IMR-90 (cell line): ENCODE data around the gene ARHGEF7. TPM values are rescaled to one million over a fixed set of nuclear protein-coding genes. Genes with fewer than 3 reads are reported as not detected.

ENCODE experiments used
- ATAC-seq: fragments of 200-7000 bp; cut with Tn5 transposase; 2 replicates; pipeline ENCODE4 v1.9.1; 2020; ENCODE audit warnings: low read depth, mild to moderate bottlenecking, moderate library complexity
- BruUV-seq: library from RNA; stranded (reverse); fragments of 400-500 nt; replicated peaks from 2 replicates; lab custom pipeline; 2021; lab: Mats Ljungman, UMichigan
- CTCF ChIA-PET: fragments of 300-600 bp; formaldehyde crosslinking; extraction: SDS; loops from one replicate; lab custom pipeline; 2021; ENCODE audit warnings: antibody characterized with exemption; lab: Yijun Ruan, JAX
- POLR2A ChIA-PET: fragments of 300-600 bp; sonication (Branson Sonifier 250); formaldehyde crosslinking; loops from one replicate; lab custom pipeline; 2022; ENCODE audit warnings: antibody characterized with exemption; ENCODE audit not compliant: unreplicated experiment; lab: Charles Lee
- DNase-seq: peaks from one replicate; pipeline ENCODE4 v3.0.0; 2013
- H2AFZ ChIP-seq: replicated peaks from 2 replicates; pipeline ENCODE3; 2013; ENCODE audit warnings: low read length, mild to moderate bottlenecking; ENCODE audit not compliant: poor library complexity
- H2AK5ac ChIP-seq: 2 replicates; pipeline ENCODE4 v1.6.1; 2013; ENCODE audit warnings: low read depth, low read length, inconsistent platforms
- H2AK9ac ChIP-seq: replicated peaks from 2 replicates; pipeline ENCODE3; 2013; ENCODE audit warnings: mild to moderate bottlenecking, low read depth, low read length, moderate library complexity; ENCODE audit not compliant: poor library complexity
- H2BK120ac ChIP-seq: 2 replicates; pipeline ENCODE4 v1.6.1; 2013; ENCODE audit warnings: low read depth, low read length, inconsistent platforms
- H2BK15ac ChIP-seq: 3 replicates; pipeline ENCODE4 v1.6.1; 2013; ENCODE audit warnings: low read depth, low read length, inconsistent platforms
- H2BK20ac ChIP-seq: 2 replicates; pipeline ENCODE4 v1.6.1; 2013; ENCODE audit warnings: low read depth, mild to moderate bottlenecking, inconsistent platforms, low read length, moderate library complexity
- H2BK5ac ChIP-seq: 2 replicates; pipeline ENCODE4 v1.6.1; 2013; ENCODE audit warnings: mild to moderate bottlenecking, low read depth, low read length, inconsistent platforms; ENCODE audit not compliant: poor library complexity, severe bottlenecking
- H3K14ac ChIP-seq: replicated peaks from 2 replicates; pipeline ENCODE4 v1.6.1; 2013; ENCODE audit warnings: low read depth, low read length, inconsistent platforms
- H3K18ac ChIP-seq: 2 replicates; pipeline ENCODE4 v1.6.1; 2013; ENCODE audit warnings: low read depth, low read length, control low read depth
- H3K23ac ChIP-seq: 2 replicates; pipeline ENCODE4 v1.6.1; 2013; ENCODE audit warnings: low read depth, low read length, inconsistent platforms
- H3K27ac ChIP-seq: 2 replicates; pipeline ENCODE4 v1.5.1; 2013; ENCODE audit warnings: mild to moderate bottlenecking, control low read depth, low read length; ENCODE audit not compliant: insufficient read depth
- H3K27me3 ChIP-seq: 2 replicates; pipeline ENCODE4 v1.6.1; 2013; ENCODE audit warnings: low read length; ENCODE audit not compliant: control insufficient read depth, insufficient read depth
- H3K36me3 ChIP-seq: 2 replicates; pipeline ENCODE4 v1.6.1; 2013; ENCODE audit warnings: low read length, mixed read lengths; ENCODE audit not compliant: control insufficient read depth, insufficient read depth
- H3K4ac ChIP-seq: 2 replicates; pipeline ENCODE4 v1.6.1; 2013; ENCODE audit warnings: low read depth, low read length, inconsistent platforms
- H3K4me1 ChIP-seq: 2 replicates; pipeline ENCODE4 v1.6.1; 2013; ENCODE audit warnings: low read length, mixed read lengths; ENCODE audit not compliant: control insufficient read depth, insufficient read depth
- H3K4me2 ChIP-seq: 2 replicates; pipeline ENCODE4 v1.6.1; 2013; ENCODE audit warnings: low read depth, mild to moderate bottlenecking, control low read depth, low read length, moderate library complexity
- H3K4me3 ChIP-seq: 2 replicates; pipeline ENCODE4 v1.5.1; 2013; ENCODE audit warnings: low read depth, mild to moderate bottlenecking, control low read depth, low read length, moderate library complexity; ENCODE audit not compliant: insufficient read depth
- H3K56ac ChIP-seq: 2 replicates; pipeline ENCODE4 v1.6.1; 2013; ENCODE audit warnings: low read length, inconsistent platforms; ENCODE audit not compliant: insufficient read depth; ENCODE audit errors: extremely low read depth
- H3K79me1 ChIP-seq, 2 experiments: 2 replicates each; pipeline ENCODE4 v1.6.1; 2013; ENCODE audit warnings: low read length in 2 of 2, inconsistent platforms in 1 of 2, low read depth in 1 of 2
- H3K9ac ChIP-seq: 2 replicates; pipeline ENCODE4 v1.6.1; 2013; ENCODE audit warnings: low read depth, low read length, control low read depth
- H3K9me1 ChIP-seq: 2 replicates; pipeline ENCODE4 v1.6.1; 2013; ENCODE audit warnings: low read length, inconsistent platforms; ENCODE audit not compliant: insufficient read depth
- H3K9me3 ChIP-seq: 2 replicates; pipeline ENCODE4 v1.6.1; 2013; ENCODE audit warnings: low read length; ENCODE audit not compliant: control insufficient read depth, insufficient read depth
- H4K20me1 ChIP-seq: 2 replicates; pipeline ENCODE4 v1.6.1; 2013; ENCODE audit warnings: low read length, inconsistent platforms; ENCODE audit not compliant: insufficient read depth
- H4K5ac ChIP-seq: 2 replicates; pipeline ENCODE4 v1.6.1; 2013; ENCODE audit warnings: mild to moderate bottlenecking, low read depth, low read length, control low read depth
- H4K8ac ChIP-seq, 2 experiments: 2 replicates each; pipeline ENCODE4 v1.6.1; 2013; ENCODE audit warnings: low read depth in 2 of 2, low read length in 2 of 2, control low read depth in 1 of 2, inconsistent platforms in 1 of 2
- H4K91ac ChIP-seq: 2 replicates; pipeline ENCODE4 v1.6.1; 2013; ENCODE audit warnings: low read depth, low read length, inconsistent platforms; ENCODE audit not compliant: insufficient read depth
- BHLHE40 ChIP-seq: fragments of 150-350 bp; IDR thresholded peaks from 2 replicates; pipeline ENCODE4 v1.6.1; 2016; ENCODE audit warnings: mild to moderate bottlenecking, low read depth, low read length
- CEBPB ChIP-seq: IDR thresholded peaks from 2 replicates; pipeline ENCODE4 v1.6.1; 2012; ENCODE audit warnings: low read depth, low read length, improper control_type of control experiment
- CHD1 ChIP-seq: IDR thresholded peaks from 2 replicates; pipeline ENCODE4 v1.6.1; 2012; ENCODE audit warnings: low read depth, low read length, improper control_type of control experiment
- FOS ChIP-seq: fragments of 150-350 bp; IDR thresholded peaks from 2 replicates; pipeline ENCODE4 v1.6.1; 2016; ENCODE audit warnings: low read depth, low read length
- MAFK ChIP-seq: IDR thresholded peaks from 2 replicates; pipeline ENCODE4 v1.6.1; 2012; ENCODE audit warnings: low read depth, low read length, improper control_type of control experiment
- MAZ ChIP-seq: IDR thresholded peaks from 2 replicates; pipeline ENCODE4 v1.6.1; 2012; ENCODE audit warnings: low read depth, mild to moderate bottlenecking, low read length, improper control_type of control experiment, moderate library complexity, borderline replicate concordance
- MXI1 ChIP-seq: IDR thresholded peaks from 2 replicates; pipeline ENCODE4 v1.6.1; 2012; ENCODE audit warnings: low read depth, mild to moderate bottlenecking, low read length, moderate library complexity, borderline replicate concordance
- NFE2L2 ChIP-seq: fragments of 150-350 bp; IDR thresholded peaks from 2 replicates; pipeline ENCODE4 v1.6.1; 2016; ENCODE audit warnings: low read depth, mild to moderate bottlenecking, low read length
- POLR2A ChIP-seq: IDR thresholded peaks from 2 replicates; pipeline ENCODE4 v1.6.1; 2012; ENCODE audit warnings: mild to moderate bottlenecking, low read depth, low read length
- RAD21 ChIP-seq: IDR thresholded peaks from 2 replicates; pipeline ENCODE4 v1.6.1; 2012; ENCODE audit warnings: low read length, improper control_type of control experiment
- RCOR1 ChIP-seq: IDR thresholded peaks from 2 replicates; pipeline ENCODE4 v1.6.1; 2012; ENCODE audit warnings: mild to moderate bottlenecking, low read length, improper control_type of control experiment; ENCODE audit not compliant: insufficient replicate concordance
- RFX5 ChIP-seq: IDR thresholded peaks from 2 replicates; pipeline ENCODE4 v1.8.0; 2012; ENCODE audit warnings: low read depth, mild to moderate bottlenecking, low read length, moderate library complexity
- SMC3 ChIP-seq: fragments of 150-350 bp; IDR thresholded peaks from 2 replicates; pipeline ENCODE4 v1.6.1; 2016; ENCODE audit warnings: low read depth, mild to moderate bottlenecking, antibody characterized with exemption, low read length, moderate library complexity
- WGBS, 2 experiments: methylation state at CpG; one replicate each; pipeline versions ENCODE4 v1.1.5 to v1.1.7; 2013; ENCODE audit warnings: missing lambda C conversion rate in 2 of 2; ENCODE audit not compliant: insufficient read length in 1 of 2; ENCODE audit errors: extremely low coverage in 2 of 2; 5-methylcytosine and 5-hydroxymethylcytosine counted together
- dilution Hi-C: fragments of 300-500 bp; cut with HindIII; formaldehyde crosslinking; loops from one replicate; pipeline ENCODE4 v1.14.3; 2018; ENCODE audit warnings: low sequenced_read_pairs; ENCODE audit not compliant: unreplicated experiment
- in situ Hi-C: fragments of 300-500 bp; cut with MboI; formaldehyde crosslinking; loops from 3 replicates; pipeline ENCODE4 v1.14.3; 2019; ENCODE audit warnings: low sequenced_read_pairs, inconsistent platforms, mixed read lengths
- intact Hi-C: fragments of 100-400 bp; cut with micrococcal nuclease; formaldehyde crosslinking; loops from 2 replicates; pipeline ENCODE4 v1.10.0; 2022
- polyA plus RNA-seq, 3 experiments: library from polyadenylated mRNA; depleted of rRNA; stranded (reverse); fragments of >200 nt; gene quantifications; 2 replicates each; pipeline ENCODE4 v1.2.3, GENCODE V29; 2012; ENCODE audit warnings: low replicate concordance in 1 of 3
- total RNA-seq: library from RNA; depleted of rRNA; stranded (reverse); fragments of >200 nt; gene quantifications from 2 replicates; pipeline ENCODE4 v1.2.3, GENCODE V29; 2012
- TF ChIP-seq, protein P1 (sequence below): fragments of 150-350 bp; IDR thresholded peaks from 2 replicates; pipeline ENCODE4 v1.6.1; 2017; ENCODE audit warnings: mild to moderate bottlenecking, antibody characterized with exemption, low read length, low read depth
- TF ChIP-seq, protein P2 (sequence below): fragments of 150-350 bp; IDR thresholded peaks from 2 replicates; pipeline ENCODE4 v1.6.1; 2016; ENCODE audit warnings: low read depth, mild to moderate bottlenecking, low read length, moderate library complexity, borderline replicate concordance
- TF ChIP-seq, protein P3 (sequence below): conservative IDR thresholded peaks from 2 replicates; pipeline ENCODE4 v1.5.1; 2012; ENCODE audit warnings: mild to moderate bottlenecking, low read depth, low read length, improper control_type of control experiment

ARHGEF7 gene
- total and polyA plus RNA-seq, 2 of the 4 experiments (the other 2 are of a cell fraction), result 32.9 to 59.0 TPM

GRCh38 chr13:111232191-111232590 lies 117.1 kb downstream of the ARHGEF7 start:
- no peak for ATAC-seq
- Histone ChIP-seq H4K5ac (no peak overlapping the region), H3K14ac (no peak overlapping the region), H2AK9ac (no peak overlapping the region), H3K27ac (no peak overlapping the region), H4K91ac (no peak overlapping the region), H2BK120ac (no peak overlapping the region), H2BK15ac (no peak overlapping the region), H3K9me1 (peaks cover 31% of the 10 kb centered on the region), H4K20me1 (peaks cover 21% of the 10 kb centered on the region; the same call in 1 of the 2 replicates), H2AK5ac (no peak overlapping the region), H2BK20ac (no peak overlapping the region), H2BK5ac (no peak overlapping the region), H3K4ac (no peak overlapping the region), H3K9ac (no peak overlapping the region), H3K4me3 (no peak overlapping the region), H4K8ac (no peak overlapping the region), H3K4me1 (peaks cover 7% of the 10 kb centered on the region), H3K18ac (no peak overlapping the region), H3K79me1 (peaks cover 32 to 64% of the 10 kb centered on the region in 2 experiments), H3K27me3 (no peaks in the 10 kb centered on the region), H3K4me2 (no peak overlapping the region), H3K23ac (no peak overlapping the region), H2AFZ (no peak overlapping the region), H3K56ac (no peak overlapping the region), H3K36me3 (peaks cover 16% of the 10 kb centered on the region), H3K9me3 (no peaks in the 10 kb centered on the region)
- no TSS peak for BruUV-seq
- dilution Hi-C loops, result no loop called here
- TF ChIP-seq POLR2A (no peak), CHD1 (no peak), MAFK (no peak), BHLHE40 (no peak), MXI1 (no peak), SMC3 (no peak), RCOR1 (no peak), RFX5 (no peak), CEBPB (no peak), NFE2L2 (no peak), RAD21 (no peak), MAZ (no peak), FOS (no peak)
- TF ChIP-seq, protein P1, sequence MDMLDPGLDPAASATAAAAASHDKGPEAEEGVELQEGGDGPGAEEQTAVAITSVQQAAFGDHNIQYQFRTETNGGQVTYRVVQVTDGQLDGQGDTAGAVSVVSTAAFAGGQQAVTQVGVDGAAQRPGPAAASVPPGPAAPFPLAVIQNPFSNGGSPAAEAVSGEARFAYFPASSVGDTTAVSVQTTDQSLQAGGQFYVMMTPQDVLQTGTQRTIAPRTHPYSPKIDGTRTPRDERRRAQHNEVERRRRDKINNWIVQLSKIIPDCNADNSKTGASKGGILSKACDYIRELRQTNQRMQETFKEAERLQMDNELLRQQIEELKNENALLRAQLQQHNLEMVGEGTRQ, result no peak
- TF ChIP-seq, protein P2, sequence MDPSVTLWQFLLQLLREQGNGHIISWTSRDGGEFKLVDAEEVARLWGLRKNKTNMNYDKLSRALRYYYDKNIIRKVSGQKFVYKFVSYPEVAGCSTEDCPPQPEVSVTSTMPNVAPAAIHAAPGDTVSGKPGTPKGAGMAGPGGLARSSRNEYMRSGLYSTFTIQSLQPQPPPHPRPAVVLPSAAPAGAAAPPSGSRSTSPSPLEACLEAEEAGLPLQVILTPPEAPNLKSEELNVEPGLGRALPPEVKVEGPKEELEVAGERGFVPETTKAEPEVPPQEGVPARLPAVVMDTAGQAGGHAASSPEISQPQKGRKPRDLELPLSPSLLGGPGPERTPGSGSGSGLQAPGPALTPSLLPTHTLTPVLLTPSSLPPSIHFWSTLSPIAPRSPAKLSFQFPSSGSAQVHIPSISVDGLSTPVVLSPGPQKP, result no peak
- TF ChIP-seq, protein P3, sequence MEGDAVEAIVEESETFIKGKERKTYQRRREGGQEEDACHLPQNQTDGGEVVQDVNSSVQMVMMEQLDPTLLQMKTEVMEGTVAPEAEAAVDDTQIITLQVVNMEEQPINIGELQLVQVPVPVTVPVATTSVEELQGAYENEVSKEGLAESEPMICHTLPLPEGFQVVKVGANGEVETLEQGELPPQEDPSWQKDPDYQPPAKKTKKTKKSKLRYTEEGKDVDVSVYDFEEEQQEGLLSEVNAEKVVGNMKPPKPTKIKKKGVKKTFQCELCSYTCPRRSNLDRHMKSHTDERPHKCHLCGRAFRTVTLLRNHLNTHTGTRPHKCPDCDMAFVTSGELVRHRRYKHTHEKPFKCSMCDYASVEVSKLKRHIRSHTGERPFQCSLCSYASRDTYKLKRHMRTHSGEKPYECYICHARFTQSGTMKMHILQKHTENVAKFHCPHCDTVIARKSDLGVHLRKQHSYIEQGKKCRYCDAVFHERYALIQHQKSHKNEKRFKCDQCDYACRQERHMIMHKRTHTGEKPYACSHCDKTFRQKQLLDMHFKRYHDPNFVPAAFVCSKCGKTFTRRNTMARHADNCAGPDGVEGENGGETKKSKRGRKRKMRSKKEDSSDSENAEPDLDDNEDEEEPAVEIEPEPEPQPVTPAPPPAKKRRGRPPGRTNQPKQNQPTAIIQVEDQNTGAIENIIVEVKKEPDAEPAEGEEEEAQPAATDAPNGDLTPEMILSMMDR, result no peak
- no peak for DNase-seq
- CTCF ChIA-PET, result interaction anchor here (0.5 kb wide), 1 partner anchor 8 kb away, joined by 4 read pairs; no protein-coding TSS in a partner anchor
- in situ Hi-C loops, result no loop called here
- WGBS, 2 experiments, result 100% methylated on average over 1 of the region's 7 CpGs; no CpG with 5 or more reads in 1 of the 2 experiments
- POLR2A ChIA-PET, result no interaction called here
- intact Hi-C loops, result no loop called here
